HFFc6 (cell line): ENCODE results near the gene NLN. TPM values are rescaled to one million over a fixed set of nuclear protein-coding genes. Genes with fewer than 3 reads are reported as not detected.
A peak's percentile ranks its signal among the peaks of the same experiment; 100 is the strongest.
"Not testable (repeated sequence)": the region's sequence is repeated elsewhere in the genome, so short reads cannot be mapped to it uniquely, and the experiment has no call there.

Experiments used
- DNase-seq: peaks from one replicate; pipeline ENCODE4 v3.0.0-alpha.2; 2018
- H3K27ac Mint-ChIP-seq: 2 replicates; pipeline ENCODE4 v1.8.0; 2020; ENCODE audit warnings: mild to moderate bottlenecking, mixed read lengths
- H3K27me3 Mint-ChIP-seq: 2 replicates; pipeline ENCODE4 v1.8.0; 2021; ENCODE audit warnings: mild to moderate bottlenecking, moderate library complexity, mixed read lengths; ENCODE audit not compliant: insufficient read depth
- H3K36me3 Mint-ChIP-seq: 2 replicates; pipeline ENCODE4 v1.8.0; 2021; ENCODE audit warnings: low read depth, mixed read lengths
- H3K4me1 Mint-ChIP-seq: 2 replicates; pipeline ENCODE4 v1.8.0; 2020; ENCODE audit warnings: low read depth, mixed read lengths
- H3K4me3 Mint-ChIP-seq: 2 replicates; pipeline ENCODE4 v1.8.0; 2020; ENCODE audit warnings: mild to moderate bottlenecking, moderate library complexity, mixed read lengths
- H3K9me3 Mint-ChIP-seq: 2 replicates; pipeline ENCODE4 v1.8.0; 2020; ENCODE audit warnings: mild to moderate bottlenecking, mixed read lengths
- CTCF ChIP-seq: fragments of 200-600 bp; sonication (generic); IDR thresholded peaks from 2 replicates; pipeline ENCODE4 v1.5.0; 2021; ENCODE audit warnings: antibody characterized with exemption, mild to moderate bottlenecking
- total RNA-seq, 6 experiments: library from RNA; stranded (reverse); fragmentation: NEBNext Ultra II Directional; extraction: Animal tissue kit (Norgen Biotek cat#: 25700); gene quantifications; 2 replicates in 1 of 6; 3 replicates in 5 of 6; pipeline ENCODE4 v1.2.3, GENCODE V29; 2021

NLN gene
- total RNA-seq, 6 experiments from 2014 or later: 47.9 to 62.0 (median 57.1) TPM

- no peak overlapping the region for H3K4me3 Mint-ChIP-seq
- peaks cover 19% of the 10 kb centered on the region; the same call in 1 of the 2 replicates for H3K36me3 Mint-ChIP-seq
- H3K9me3 Mint-ChIP-seq: peaks cover 4% of the 10 kb centered on the region
- TF ChIP-seq CTCF: no peak
- DNase-seq: no peak
- peaks cover 3% of the 10 kb centered on the region; the same call in 1 of the 2 replicates for H3K27me3 Mint-ChIP-seq
- H3K27ac Mint-ChIP-seq: no peak overlapping the region
- H3K4me1 Mint-ChIP-seq: no peaks in the 10 kb centered on the region
Measured at GRCh38 chr5:65846101-65846500, 124.1 kb downstream of the NLN start.

- not testable (repeated sequence) for H3K4me1 Mint-ChIP-seq, H3K9me3 Mint-ChIP-seq, DNase-seq, H3K27ac Mint-ChIP-seq, H3K27me3 Mint-ChIP-seq, H3K4me3 Mint-ChIP-seq
- H3K36me3 Mint-ChIP-seq: peaks cover 26% of the 10 kb centered on the region
Measured at GRCh38 chr5:65847019-65847418, 125.0 kb downstream of the NLN start.

GRCh38 chr5:65849918-65850317 is 127.9 kb downstream of the NLN start:
- Mint-ChIP-seq H3K36me3 (peaks cover 23% of the 10 kb centered on the region), H3K9me3 (peaks cover 11% of the 10 kb centered on the region)

GRCh38 chr5:65854925-65855324 is 132.9 kb downstream of the NLN start:
- Mint-ChIP-seq H3K4me3 (no peak overlapping the region; the same call in 1 of the 2 replicates), H3K4me1 (peaks cover 50% of the 10 kb centered on the region), H3K9me3 (peaks cover 7% of the 10 kb centered on the region), H3K36me3 (peaks cover 20% of the 10 kb centered on the region), H3K27me3 (no peaks in the 10 kb centered on the region; the same call in 1 of the 2 replicates), H3K27ac (peak overlapping the region; percentile 67)
- TF ChIP-seq CTCF: no peak
- peak; percentile 20 for DNase-seq

More at GRCh38 chr5:65849918-65850317, 127.9 kb downstream of the NLN start:
- not testable (repeated sequence) for H3K27me3 Mint-ChIP-seq, H3K4me3 Mint-ChIP-seq, H3K27ac Mint-ChIP-seq, DNase-seq
- H3K4me1 Mint-ChIP-seq: peaks cover 10% of the 10 kb centered on the region

GRCh38 chr5:65855766-65856315 is 133.8 kb downstream of the NLN start:
- Mint-ChIP-seq H3K36me3 (peaks cover 20% of the 10 kb centered on the region), H3K27ac (peak overlapping the region; percentile 67; the same call in 1 of the 2 replicates), H3K4me1 (peaks cover 59% of the 10 kb centered on the region), H3K27me3 (no peaks in the 10 kb centered on the region; the same call in 1 of the 2 replicates), H3K4me3 (no peak overlapping the region), H3K9me3 (peaks cover 7% of the 10 kb centered on the region)
- DNase-seq: no peak
- no peak for TF ChIP-seq CTCF

GRCh38 chr5:65856520-65856919 is 134.5 kb downstream of the NLN start:
- Mint-ChIP-seq H3K4me3 (no peak overlapping the region), H3K36me3 (peaks cover 16% of the 10 kb centered on the region), H3K9me3 (peaks cover 7% of the 10 kb centered on the region), H3K27ac (no peak overlapping the region), H3K4me1 (peaks cover 66% of the 10 kb centered on the region), H3K27me3 (no peaks in the 10 kb centered on the region; the same call in 1 of the 2 replicates)
- no peak for TF ChIP-seq CTCF
- DNase-seq: no peak
